Esophagus muscularis mucosa (tissue), 4 donors: ENCODE data around the gene SPNS1. TPM values are rescaled to one million over a fixed set of nuclear protein-coding genes. Genes with fewer than 3 reads are reported as not detected.
A peak's percentile ranks its signal among the peaks of the same experiment; 100 is the strongest.
"Not testable (repeated sequence)": the region's sequence is repeated elsewhere in the genome, so short reads cannot be mapped to it uniquely, and the experiment has no call there.

Source experiments
- DNase-seq: peaks from one replicate; pipeline ENCODE4 v3.0.0-alpha.2; 2017; ENCODE audit errors: extremely low spot score
- H3K27ac ChIP-seq, 4 donors: fragments of 200-600 bp; sonication (generic); replicated peaks in 1 of 4; 1 replicate in 3 of 4; 2 replicates in 1 of 4; pipeline ENCODE4 v1.5.1; 2016 to 2019; ENCODE audit warnings: mild to moderate bottlenecking in 1 of 4
- H3K27me3 ChIP-seq, 4 donors: fragments of 200-600 bp; sonication (generic); one replicate each; pipeline versions ENCODE4 v1.5.1 to v1.6.0; 2016 to 2019
- H3K36me3 ChIP-seq, 4 donors: fragments of 200-600 bp; sonication (generic); one replicate each; pipeline ENCODE4 v1.5.1; 2016 to 2019
- H3K4me1 ChIP-seq, 4 donors: fragments of 200-600 bp; sonication (generic); one replicate each; pipeline ENCODE4 v1.5.1; 2016 to 2019
- H3K4me3 ChIP-seq, 4 donors: fragments of 200-600 bp; sonication (generic); 1 replicate in 2 of 4; 2 replicates in 2 of 4; pipeline ENCODE4 v1.5.1; 2016 to 2019; ENCODE audit warnings: mild to moderate bottlenecking in 4 of 4, moderate library complexity in 1 of 4
- H3K9me3 ChIP-seq, 4 donors: fragments of 200-600 bp; sonication (generic); 1 replicate in 3 of 4; 2 replicates in 1 of 4; pipeline ENCODE4 v1.5.1; 2016 to 2019
- EP300 ChIP-seq: sonication (generic); formaldehyde crosslinking; IDR thresholded peaks from one replicate; pipeline ENCODE4 v1.6.1; 2017; ENCODE audit warnings: antibody characterized with exemption
- POLR2A ChIP-seq: fragments of 450-650 bp; IDR thresholded peaks from one replicate; pipeline ENCODE4 v1.6.1; 2017; ENCODE audit warnings: antibody characterized with exemption, moderate library complexity, mild to moderate bottlenecking, low read depth
- POLR2AphosphoS5 ChIP-seq, 2 donors: sonication (generic); formaldehyde crosslinking; IDR thresholded peaks; one replicate each; pipeline ENCODE4 v1.6.1; 2017; ENCODE audit warnings: antibody characterized with exemption in 2 of 2
- WGBS: methylation state at CpG from one replicate; pipeline ENCODE4 v1.1.5; 2018; 5-methylcytosine and 5-hydroxymethylcytosine counted together
- intact Hi-C: fragments of 100-400 bp; cut with DNase I; formaldehyde crosslinking; loops from one replicate; pipeline ENCODE4 v1.15.1; 2023
- total RNA-seq, 4 donors: library from RNA; depleted of rRNA; stranded (reverse); fragments of >200 nt; gene quantifications; one replicate each; pipeline versions ENCODE4 v1.1.0 to v1.2.1, GENCODE V29; 2016
- TF ChIP-seq, protein P1 (sequence below), 3 experiments: fragments of 200-600 bp in 2 of 3; fragments of 450-650 bp in 1 of 3; sonication (generic) in 2 of 3; IDR thresholded peaks; one replicate each; pipeline ENCODE4 v1.5.1; 2017 to 2019; ENCODE audit warnings: antibody characterized with exemption in 3 of 3, mild to moderate bottlenecking in 2 of 3, moderate library complexity in 1 of 3

SPNS1 gene
- total RNA-seq, 4 donors from 2014 or later: 12.9 to 36.0 (median 21.8) TPM

GRCh38 chr16:28938721-28939120 is 35.9 kb upstream of the SPNS1 start:
- Histone ChIP-seq H3K27ac (no peak overlapping the region), H3K4me3 (no peak overlapping the region), H3K9me3 (no peaks in the 10 kb centered on the region), H3K4me1 (peaks cover 0 to 13% (median 11%) of the 10 kb centered on the region in 4 donors), H3K27me3 (peaks cover 0 to 15% (median 0%) of the 10 kb centered on the region in 4 donors), H3K36me3 (no peaks in the 10 kb centered on the region)
- TF ChIP-seq, protein P1, sequence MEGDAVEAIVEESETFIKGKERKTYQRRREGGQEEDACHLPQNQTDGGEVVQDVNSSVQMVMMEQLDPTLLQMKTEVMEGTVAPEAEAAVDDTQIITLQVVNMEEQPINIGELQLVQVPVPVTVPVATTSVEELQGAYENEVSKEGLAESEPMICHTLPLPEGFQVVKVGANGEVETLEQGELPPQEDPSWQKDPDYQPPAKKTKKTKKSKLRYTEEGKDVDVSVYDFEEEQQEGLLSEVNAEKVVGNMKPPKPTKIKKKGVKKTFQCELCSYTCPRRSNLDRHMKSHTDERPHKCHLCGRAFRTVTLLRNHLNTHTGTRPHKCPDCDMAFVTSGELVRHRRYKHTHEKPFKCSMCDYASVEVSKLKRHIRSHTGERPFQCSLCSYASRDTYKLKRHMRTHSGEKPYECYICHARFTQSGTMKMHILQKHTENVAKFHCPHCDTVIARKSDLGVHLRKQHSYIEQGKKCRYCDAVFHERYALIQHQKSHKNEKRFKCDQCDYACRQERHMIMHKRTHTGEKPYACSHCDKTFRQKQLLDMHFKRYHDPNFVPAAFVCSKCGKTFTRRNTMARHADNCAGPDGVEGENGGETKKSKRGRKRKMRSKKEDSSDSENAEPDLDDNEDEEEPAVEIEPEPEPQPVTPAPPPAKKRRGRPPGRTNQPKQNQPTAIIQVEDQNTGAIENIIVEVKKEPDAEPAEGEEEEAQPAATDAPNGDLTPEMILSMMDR (IDR thresholded peaks at IDR 0.05): no peak
- no peak for TF ChIP-seq POLR2A
- no peak for TF ChIP-seq EP300
- no peak for TF ChIP-seq POLR2AphosphoS5 (IDR thresholded peaks at IDR 0.05)
- 96% methylated on average over 3 of the region's 7 CpGs for WGBS
- intact Hi-C loops: no loop called here
- no peak for DNase-seq

DNA sequence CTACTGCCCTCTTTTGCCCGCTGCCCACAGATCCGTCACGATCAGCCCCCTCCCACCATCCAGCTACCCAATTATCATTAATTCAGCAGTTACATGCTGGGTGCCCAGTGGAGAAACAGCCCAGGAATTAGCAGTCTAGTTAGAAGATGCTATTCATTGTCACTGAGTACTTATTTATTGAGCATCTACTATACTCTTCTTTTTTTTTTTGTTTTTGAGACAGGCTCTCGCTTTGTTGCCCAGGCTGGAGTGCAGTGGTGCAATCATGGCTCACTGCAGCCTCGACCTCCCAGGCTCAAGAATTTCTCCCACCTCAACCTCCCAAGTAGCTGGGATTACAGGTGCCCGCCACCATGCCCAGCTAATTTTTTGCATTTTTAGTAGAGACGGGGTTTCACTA is 34.8 kb upstream of the SPNS1 start:
- Histone ChIP-seq H3K4me1 (peaks cover 0 to 13% (median 11%) of the 10 kb centered on the region in 4 donors), H3K27me3 (peaks cover 0 to 15% (median 0%) of the 10 kb centered on the region in 4 donors)
- DNase-seq, H3K9me3 ChIP-seq, H3K4me3 ChIP-seq, H3K27ac ChIP-seq, H3K36me3 ChIP-seq: not testable (repeated sequence)
- intact Hi-C loops: loop anchor here (5.0 kb wide), 1 partner anchor 98 kb away; no protein-coding TSS in a partner anchor
- WGBS: 87% methylated on average over 7 of the region's 7 CpGs

- intact Hi-C loops: loop anchor here (5.0 kb wide), 1 partner anchor 101 kb away; no protein-coding TSS in a partner anchor
These were observed 31.3 kb upstream of the SPNS1 start for GRCh38 chr16:28943281-28943680.

GRCh38 chr16:28946681-28947080 is 27.9 kb upstream of the SPNS1 start:
- no peak for DNase-seq
- TF ChIP-seq POLR2AphosphoS5 (IDR thresholded peaks at IDR 0.05) (no peak), POLR2A (no peak), EP300 (no peak)
- TF ChIP-seq, protein P1 (IDR thresholded peaks at IDR 0.05): no peak
- Histone ChIP-seq H3K9me3 (no peaks in the 10 kb centered on the region), H3K27me3 (no peaks in the 10 kb centered on the region), H3K4me3 (no peak overlapping the region), H3K27ac (no peak overlapping the region), H3K4me1 (peaks cover 12 to 26% (median 21%) of the 10 kb centered on the region in 4 donors), H3K36me3 (no peaks in the 10 kb centered on the region)
- 69% methylated on average over 4 of the region's 4 CpGs for WGBS
- intact Hi-C loops: loop anchor here (5.0 kb wide), 2 partner anchors 69 to 124 kb away; partner anchors contain the start of genes ATP2A1 and ATXN2L

More at GRCh38 chr16:28943281-28943680, 31.3 kb upstream of the SPNS1 start:
- TF ChIP-seq POLR2A (no peak), POLR2AphosphoS5 (IDR thresholded peaks at IDR 0.05) (no peak), EP300 (no peak)
- TF ChIP-seq, protein P1 (IDR thresholded peaks at IDR 0.05): no peak
- Histone ChIP-seq H3K27me3 (peaks cover 0 to 5% (median 0%) of the 10 kb centered on the region in 4 donors), H3K27ac (no peak overlapping the region), H3K36me3 (no peaks in the 10 kb centered on the region), H3K9me3 (no peaks in the 10 kb centered on the region), H3K4me1 (peaks cover 4 to 13% (median 12%) of the 10 kb centered on the region in 4 donors), H3K4me3 (no peak overlapping the region)
- no peak for DNase-seq

DNA sequence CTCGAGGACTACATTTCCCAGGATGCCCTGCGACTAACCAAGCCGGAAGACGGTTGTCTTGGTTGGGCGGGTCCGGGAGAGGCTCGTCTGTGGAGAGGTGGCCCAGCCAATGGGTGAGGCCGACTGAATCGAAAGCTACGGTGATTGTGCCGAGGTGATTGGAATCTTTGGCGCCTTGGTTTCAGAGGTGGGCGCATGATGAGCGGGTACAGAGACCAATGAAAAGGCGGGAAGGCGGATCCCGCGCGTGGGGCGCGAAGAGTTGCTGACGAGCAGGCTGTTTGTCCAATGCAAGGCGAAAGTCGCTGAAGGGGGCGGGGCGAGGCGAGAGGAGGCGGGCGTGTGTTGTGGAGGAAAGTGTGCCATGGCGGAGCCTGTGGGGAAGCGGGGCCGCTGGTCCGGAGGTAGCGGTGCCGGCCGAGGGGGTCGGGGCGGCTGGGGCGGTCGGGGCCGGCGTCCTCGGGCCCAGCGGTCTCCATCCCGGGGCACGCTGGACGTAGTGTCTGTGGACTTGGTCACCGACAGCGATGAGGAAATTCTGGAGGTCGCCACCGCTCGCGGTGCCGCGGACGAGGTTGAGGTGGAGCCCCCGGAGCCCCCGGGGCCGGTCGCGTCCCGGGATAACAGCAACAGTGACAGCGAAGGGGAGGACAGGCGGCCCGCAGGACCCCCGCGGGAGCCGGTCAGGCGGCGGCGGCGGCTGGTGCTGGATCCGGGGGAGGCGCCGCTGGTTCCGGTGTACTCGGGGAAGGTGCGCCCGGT is 23.7 kb upstream of the SPNS1 start, which contains the start of gene NFATC2IP:
NFATC2IP (plus strand) TSS at position 290 of the 762 bp plus-strand sequence; CDS start at position 365, 75 bp downstream.
- Histone ChIP-seq H3K4me1 (peaks cover 13 to 39% (median 24%) of the 10 kb centered on the region in 4 donors), H3K9me3 (no peaks in the 10 kb centered on the region), H3K27ac (peak within 1 kb of the TSS; percentile 80 to 91 (median 83)), H3K36me3 (peaks cover 0 to 36% (median 31%) of the 10 kb centered on the region in 4 donors), H3K27me3 (no peaks in the 10 kb centered on the region), H3K4me3 (peak within 1 kb of the TSS; percentile 71 to 98 (median 80))
- TF ChIP-seq, protein P1 (IDR thresholded peaks at IDR 0.05): peak in 1 of 3 experiments; percentile 30
- peak; percentile 59 to 91 for TF ChIP-seq POLR2AphosphoS5 (IDR thresholded peaks at IDR 0.05)
- no peak for TF ChIP-seq POLR2A
- 1% methylated on average over 38 of the region's 79 CpGs for WGBS
- DNase-seq: peak; percentile 100
- intact Hi-C loops: no loop called here
